HEK293 (cell line): ENCODE data around the gene RNU1-3.
A peak's percentile ranks its signal among the peaks of the same experiment; 100 is the strongest.
"Not testable (repeated sequence)": the region's sequence is repeated elsewhere in the genome, so short reads cannot be mapped to it uniquely, and the experiment has no call there.

ENCODE experiments used
- CTCF ChIA-PET: fragments of 350-600 bp; formaldehyde crosslinking; extraction: SDS; loops from one replicate; lab custom pipeline; 2021; ENCODE audit warnings: antibody characterized with exemption; lab: Yijun Ruan, JAX
- POLR2A ChIA-PET: fragments of 300-600 bp; formaldehyde crosslinking; extraction: SDS; loops from one replicate; lab custom pipeline; 2020; ENCODE audit warnings: antibody characterized with exemption, inconsistent platforms; lab: Yijun Ruan, JAX
- H3K27ac ChIP-seq: fragments of 200-500 bp; sonication (Bioruptor generic); 2 replicates; pipeline ENCODE4 v1.5.1; 2014; ENCODE audit warnings: low read depth, low read length, control low read depth, inconsistent platforms; ENCODE audit errors: extremely low read depth
- H3K36me3 ChIP-seq, 2 experiments: fragments of 200-500 bp in 1 of 2; sonication (Bioruptor generic) in 1 of 2; 1 replicate in 1 of 2; 2 replicates in 1 of 2; pipeline ENCODE4 v1.5.1; 2014 to 2017; ENCODE audit warnings: inconsistent platforms in 2 of 2, low read length in 2 of 2; ENCODE audit not compliant: control insufficient read depth in 2 of 2, insufficient read depth in 1 of 2
- H3K4me1 ChIP-seq: fragments of 200-500 bp; sonication (Bioruptor generic); 2 replicates; pipeline ENCODE4 v1.5.1; 2014; ENCODE audit warnings: mild to moderate bottlenecking, low read length, inconsistent platforms; ENCODE audit not compliant: control insufficient read depth, insufficient read depth
- H3K4me3 ChIP-seq: 2 replicates; pipeline ENCODE4 v1.5.1; 2011; ENCODE audit warnings: low read depth, mild to moderate bottlenecking, control low read depth, low read length, moderate library complexity
- H3K9me3 ChIP-seq: fragments of 200-500 bp; sonication (Bioruptor generic); 2 replicates; pipeline ENCODE4 v1.5.1; 2014; ENCODE audit warnings: low read depth, low read length, inconsistent platforms; ENCODE audit not compliant: control insufficient read depth, insufficient read depth
- TSHZ1 ChIP-seq: fragments of 450-650 bp; formaldehyde crosslinking; IDR thresholded peaks from 2 replicates; pipeline ENCODE4 v1.5.1; 2016; ENCODE audit warnings: missing biosample characterization, missing genetic modification characterization, borderline replicate concordance

RNU1-3 gene

GRCh38 chr1:16703602-16704001 lies 36.9 kb upstream of the RNU1-3 start:
- not testable (repeated sequence) for H3K9me3 ChIP-seq, H3K4me1 ChIP-seq, H3K36me3 ChIP-seq, H3K27ac ChIP-seq, H3K4me3 ChIP-seq
- CTCF ChIA-PET: interaction anchor here (0.6 to 1.5 kb wide), 5 partner anchors 14 to 1506 kb away, joined by 3 to 8 read pairs (median 3); no protein-coding TSS in a partner anchor
- POLR2A ChIA-PET: interaction anchor here (0.6 kb wide), 1 partner anchor 70 kb away, joined by 5 read pairs; no protein-coding TSS in a partner anchor
- peak; percentile 40; the same call in 1 of the 2 replicates for TF ChIP-seq TSHZ1 (tag by site-specific recombination)

- POLR2A ChIA-PET: not testable (repeated sequence)
- CTCF ChIA-PET: interaction anchor here (0.7 to 1.7 kb wide), 5 partner anchors 12 to 1438 kb away, joined by 3 to 10 read pairs (median 3); no protein-coding TSS in a partner anchor
Measured at GRCh38 chr1:16703141-16703540, 36.4 kb upstream of the RNU1-3 start.

DNA sequence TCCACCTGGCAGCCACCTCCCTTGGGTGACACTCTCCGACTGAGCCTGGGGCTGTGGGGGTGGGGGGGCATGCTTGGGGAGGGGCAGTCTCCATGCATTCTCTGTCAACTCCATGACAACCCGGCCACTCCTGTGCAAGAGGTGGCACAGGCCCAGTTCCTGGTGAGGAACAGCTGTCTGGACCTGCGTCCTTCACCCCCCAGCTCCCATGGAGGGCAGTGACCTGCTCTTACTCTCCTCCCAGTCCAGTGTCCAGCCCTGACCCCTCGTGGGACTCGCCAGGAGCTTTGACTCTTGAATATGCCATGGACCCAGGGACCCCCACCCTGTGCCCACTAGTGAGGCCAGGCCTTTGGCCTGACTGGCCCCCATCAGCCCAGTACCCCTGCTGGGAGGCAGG lies 35.5 kb upstream of the RNU1-3 start:
- H3K9me3 ChIP-seq, H3K4me3 ChIP-seq, H3K27ac ChIP-seq, H3K36me3 ChIP-seq, H3K4me1 ChIP-seq, POLR2A ChIA-PET: not testable (repeated sequence)
- CTCF ChIA-PET: interaction anchor here (0.6 to 1.7 kb wide), 10 partner anchors 8 to 1437 kb away, joined by 3 to 10 read pairs (median 3); no protein-coding TSS in a partner anchor

More at GRCh38 chr1:16703141-16703540, 36.4 kb upstream of the RNU1-3 start:
- H3K27ac ChIP-seq, H3K4me1 ChIP-seq, H3K9me3 ChIP-seq, H3K36me3 ChIP-seq, H3K4me3 ChIP-seq: not testable (repeated sequence)

DNA sequence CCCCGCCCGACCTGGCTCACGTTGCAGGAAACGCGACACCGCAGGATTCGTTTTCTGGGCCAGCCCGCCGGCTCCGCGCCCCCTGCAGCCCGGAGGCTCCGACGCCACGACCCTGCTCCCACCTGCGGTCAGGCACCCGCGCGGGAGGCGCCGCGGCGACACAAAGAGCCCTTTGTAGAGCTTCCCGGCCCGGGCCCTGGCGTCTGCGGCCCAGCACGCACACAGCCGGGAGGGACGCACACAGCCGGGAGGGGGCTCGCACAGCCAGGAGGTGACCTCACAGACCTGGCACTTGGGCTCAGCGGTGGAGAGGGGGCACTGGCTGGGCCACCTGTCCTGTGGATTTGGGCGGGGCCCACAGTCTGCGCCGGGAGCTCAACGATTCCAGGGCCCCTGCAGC lies 34.4 kb upstream of the RNU1-3 start:
- ChIA-PET CTCF (interaction anchor here (0.5 to 1.7 kb wide), 4 partner anchors 14 to 584 kb away, joined by 3 to 10 read pairs (median 4); no protein-coding TSS in a partner anchor), POLR2A (interaction anchor here (0.9 kb wide), 1 partner anchor 90 kb away, joined by 4 read pairs; no protein-coding TSS in a partner anchor)
- H3K36me3 ChIP-seq, H3K27ac ChIP-seq, H3K9me3 ChIP-seq, H3K4me3 ChIP-seq, H3K4me1 ChIP-seq: not testable (repeated sequence)

DNA sequence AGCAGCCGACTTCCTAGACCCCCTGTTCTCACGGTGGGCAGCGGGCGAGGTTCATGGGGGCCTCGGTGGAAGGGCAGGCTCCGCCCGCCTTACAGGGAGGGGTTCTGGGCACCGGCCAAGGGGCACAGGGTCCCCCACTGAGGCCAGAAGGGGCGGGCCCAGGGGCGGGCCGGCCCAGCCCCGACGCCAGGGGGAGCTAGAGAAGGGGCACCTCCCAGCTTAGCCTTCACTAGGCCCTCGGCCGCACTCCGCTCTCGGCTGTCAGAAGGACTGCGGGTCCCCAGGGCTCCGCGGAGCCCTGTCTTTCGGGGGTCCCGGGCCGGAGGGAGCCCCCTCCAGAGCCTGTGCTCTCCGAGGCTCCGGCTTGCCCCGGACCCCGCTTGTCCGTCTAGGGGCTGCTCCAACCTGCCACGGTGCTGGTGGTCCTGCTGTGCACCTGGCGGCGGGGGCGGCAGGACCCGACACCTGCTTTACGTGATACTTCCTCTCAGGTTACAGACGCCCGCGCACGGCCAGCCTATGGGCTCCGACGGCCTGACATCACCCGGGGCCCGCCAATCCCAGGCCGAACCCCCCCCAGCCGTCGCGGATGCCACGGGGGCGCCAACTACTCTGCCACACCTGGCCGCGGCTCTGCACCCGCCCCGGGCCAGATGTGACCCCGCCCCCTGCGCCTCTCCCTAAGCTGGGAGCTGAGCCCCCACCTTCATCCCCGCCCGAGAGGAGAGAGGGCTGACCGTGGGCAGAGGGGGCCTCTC lies 33.6 kb upstream of the RNU1-3 start:
- CTCF ChIA-PET: interaction anchor here (0.5 to 0.9 kb wide), 4 partner anchors 9 to 583 kb away, joined by 3 to 5 read pairs (median 3); no protein-coding TSS in a partner anchor

GRCh38 chr1:16699440-16699839 lies 32.7 kb upstream of the RNU1-3 start:
- H3K4me1 ChIP-seq, H3K9me3 ChIP-seq, H3K36me3 ChIP-seq, POLR2A ChIA-PET, H3K27ac ChIP-seq, H3K4me3 ChIP-seq: not testable (repeated sequence)
- CTCF ChIA-PET: interaction anchor here (0.9 kb wide), 1 partner anchor 11 kb away, joined by 3 read pairs; no protein-coding TSS in a partner anchor

More for the DNA sequence above, 33.6 kb upstream of the RNU1-3 start:
- H3K4me1 ChIP-seq, POLR2A ChIA-PET, H3K36me3 ChIP-seq, H3K27ac ChIP-seq, H3K9me3 ChIP-seq, H3K4me3 ChIP-seq: not testable (repeated sequence)

DNA sequence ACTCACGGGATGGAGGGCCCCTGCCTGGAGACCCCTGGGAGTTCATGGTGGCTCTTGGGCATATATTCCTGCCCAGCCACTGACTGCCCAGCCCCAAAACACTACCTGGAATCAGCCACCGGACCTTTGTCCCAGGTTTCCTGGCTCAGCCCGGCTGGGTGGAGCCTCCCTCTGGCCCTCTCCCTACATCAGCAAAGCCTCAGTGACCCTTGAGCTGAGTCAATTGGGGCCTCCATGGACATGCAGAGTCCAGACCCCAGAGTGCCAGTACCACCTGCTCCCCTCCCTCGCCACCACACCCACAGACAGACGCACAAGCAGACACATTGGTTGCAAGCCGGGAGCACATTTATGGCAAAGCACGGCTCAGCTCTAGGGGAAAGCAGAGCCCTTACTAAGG lies 30.4 kb upstream of the RNU1-3 start:
- CTCF ChIA-PET: interaction anchor here (0.5 to 1.0 kb wide), 4 partner anchors 14 to 386 kb away, joined by 3 to 4 read pairs (median 4); no protein-coding TSS in a partner anchor
- H3K36me3 ChIP-seq, H3K4me1 ChIP-seq, H3K4me3 ChIP-seq, POLR2A ChIA-PET, H3K9me3 ChIP-seq, H3K27ac ChIP-seq: not testable (repeated sequence)

DNA sequence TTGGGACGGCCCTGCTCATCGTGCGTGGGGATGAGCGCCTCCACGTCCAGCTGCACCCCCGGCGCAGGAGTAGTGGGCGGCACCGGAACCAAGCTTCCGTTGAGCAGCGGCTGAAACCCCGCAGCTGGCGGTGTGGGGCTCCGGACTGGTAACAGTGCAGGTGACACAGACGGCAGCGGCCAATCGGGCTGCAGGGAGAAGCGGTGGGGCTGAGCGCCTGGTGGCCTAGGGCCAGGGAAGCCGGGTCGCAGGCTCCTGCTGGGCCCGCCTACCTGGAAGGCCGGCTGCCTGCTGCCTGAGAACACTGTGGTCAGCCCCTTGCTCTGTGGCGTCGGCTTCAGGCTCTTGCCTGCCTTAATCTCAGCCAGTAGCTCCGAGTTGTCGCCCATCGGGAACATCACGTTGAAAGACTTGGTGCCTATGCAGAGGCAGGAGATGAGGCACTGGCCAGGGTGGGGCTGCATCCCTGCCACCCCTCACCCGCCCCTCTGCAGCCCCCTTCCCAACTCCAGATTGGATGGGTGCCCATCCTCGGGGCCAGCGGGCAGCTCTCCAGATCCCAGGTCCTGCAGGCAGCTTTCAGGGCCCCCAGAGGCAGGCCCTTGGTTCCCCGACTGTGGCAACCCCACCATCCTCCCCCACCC lies 29.9 kb upstream of the RNU1-3 start:
- CTCF ChIA-PET: interaction anchor here (0.5 to 1.7 kb wide), 6 partner anchors 9 to 76 kb away, joined by 3 to 7 read pairs (median 4); no protein-coding TSS in a partner anchor
- H3K9me3 ChIP-seq, H3K36me3 ChIP-seq, POLR2A ChIA-PET, H3K4me1 ChIP-seq, H3K4me3 ChIP-seq, H3K27ac ChIP-seq: not testable (repeated sequence)

GRCh38 chr1:16694308-16694702 lies 27.6 kb upstream of the RNU1-3 start:
- ChIA-PET CTCF (interaction anchor here (1.3 to 1.4 kb wide), 2 partner anchors 8 to 13 kb away, joined by 3 to 8 read pairs; no protein-coding TSS in a partner anchor), POLR2A (interaction anchor here (1.1 kb wide), 1 partner anchor 13 kb away, joined by 4 read pairs; no protein-coding TSS in a partner anchor)
- H3K36me3 ChIP-seq, H3K27ac ChIP-seq, H3K4me3 ChIP-seq, H3K4me1 ChIP-seq, H3K9me3 ChIP-seq: not testable (repeated sequence)
